SK-N-SH treated with all-trans-retinoic acid at 6 μM for 48 hours (cell line): ENCODE measurements around the gene STK33.

Source experiments
- ATAC-seq: fragments of 200-7000 bp; cut with Tn5 transposase; 3 replicates; pipeline ENCODE4 v1.9.1; 2020; ENCODE audit warnings: mild to moderate bottlenecking, moderate library complexity
- ARNTL ChIP-seq: fragments of 450-650 bp; formaldehyde crosslinking; IDR thresholded peaks from 2 replicates; pipeline ENCODE4 v1.5.0; 2020; ENCODE audit warnings: low read depth, mild to moderate bottlenecking, moderate library complexity, borderline replicate concordance
- BACH2 ChIP-seq: fragments of 250-450 bp; sonication (Bioruptor Pico); IDR thresholded peaks from 2 replicates; pipeline ENCODE4 v1.9.0; 2021; ENCODE audit warnings: mild to moderate bottlenecking, borderline replicate concordance
- CSDC2 ChIP-seq: fragments of 250-450 bp; sonication (Bioruptor Pico); IDR thresholded peaks from 2 replicates; pipeline ENCODE4 v1.5.0; 2020; ENCODE audit warnings: mild to moderate bottlenecking, moderate library complexity
- CSRNP3 ChIP-seq: fragments of 250-450 bp; sonication (Bioruptor Pico); IDR thresholded peaks from 2 replicates; pipeline ENCODE4 v1.5.1; 2021; ENCODE audit warnings: mild to moderate bottlenecking, moderate library complexity
- ESRRG ChIP-seq: fragments of 250-450 bp; sonication (Bioruptor Pico); IDR thresholded peaks from 2 replicates; pipeline ENCODE4 v1.6.1; 2021; ENCODE audit warnings: mild to moderate bottlenecking
- ISL1 ChIP-seq: fragments of 250-450 bp; sonication (Bioruptor Pico); IDR thresholded peaks from 2 replicates; pipeline ENCODE4 v2.1.2; 2022; ENCODE audit warnings: mild to moderate bottlenecking, moderate library complexity
- OSR1 ChIP-seq: fragments of 250-450 bp; sonication (Bioruptor Pico); IDR thresholded peaks from 2 replicates; pipeline ENCODE4 v1.8.0; 2022; ENCODE audit warnings: moderate library complexity, mild to moderate bottlenecking, inconsistent platforms
- PATZ1 ChIP-seq: fragments of 250-450 bp; sonication (Bioruptor Pico); IDR thresholded peaks from 2 replicates; pipeline ENCODE4 v1.8.0; 2020; ENCODE audit warnings: mild to moderate bottlenecking, moderate library complexity, borderline replicate concordance
- POU6F1 ChIP-seq: fragments of 250-450 bp; sonication (Bioruptor Pico); IDR thresholded peaks from 2 replicates; pipeline ENCODE4 v1.8.0; 2021; ENCODE audit warnings: low read depth, mild to moderate bottlenecking, moderate library complexity, borderline replicate concordance
- RARB ChIP-seq: fragments of 250-450 bp; sonication (Bioruptor Pico); IDR thresholded peaks from 2 replicates; pipeline ENCODE4 v1.8.0; 2021; ENCODE audit warnings: mild to moderate bottlenecking, moderate library complexity
- SNAI2 ChIP-seq: fragments of 250-450 bp; sonication (Bioruptor Pico); IDR thresholded peaks from 2 replicates; pipeline ENCODE4 v1.5.0; 2020; ENCODE audit warnings: mild to moderate bottlenecking, moderate library complexity
- TCF4 ChIP-seq: fragments of 250-450 bp; sonication (Bioruptor Pico); IDR thresholded peaks from 2 replicates; pipeline ENCODE4 v1.8.0; 2021; ENCODE audit warnings: mild to moderate bottlenecking, moderate library complexity, borderline replicate concordance
- TSHZ2 ChIP-seq: fragments of 250-450 bp; sonication (Bioruptor Pico); IDR thresholded peaks from 2 replicates; pipeline ENCODE4 v1.5.0; 2020; ENCODE audit warnings: mild to moderate bottlenecking, moderate library complexity
- ZC3H10 ChIP-seq: fragments of 250-450 bp; sonication (Bioruptor Pico); IDR thresholded peaks from 2 replicates; pipeline ENCODE4 v1.5.1; 2021; ENCODE audit warnings: mild to moderate bottlenecking, moderate library complexity
- ZFP3 ChIP-seq: fragments of 250-450 bp; sonication (Bioruptor Pico); IDR thresholded peaks from 2 replicates; pipeline ENCODE4 v1.5.0; 2020; ENCODE audit warnings: mild to moderate bottlenecking, moderate library complexity
- ZFP30 ChIP-seq: fragments of 450-650 bp; formaldehyde crosslinking; IDR thresholded peaks from 2 replicates; pipeline ENCODE4 v1.5.0; 2022; ENCODE audit warnings: mild to moderate bottlenecking, moderate library complexity
- ZNF565 ChIP-seq: fragments of 450-650 bp; formaldehyde crosslinking; conservative IDR thresholded peaks from 2 replicates; pipeline ENCODE4 v1.5.0; 2020; ENCODE audit warnings: low read depth, mild to moderate bottlenecking, moderate library complexity
- ZNF70 ChIP-seq: fragments of 450-650 bp; formaldehyde crosslinking; IDR thresholded peaks from 2 replicates; pipeline ENCODE4 v1.5.0; 2020; ENCODE audit warnings: mild to moderate bottlenecking, moderate library complexity
- ZNF8 ChIP-seq: fragments of 450-650 bp; formaldehyde crosslinking; IDR thresholded peaks from 2 replicates; pipeline ENCODE4 v1.5.0; 2020; ENCODE audit warnings: mild to moderate bottlenecking, moderate library complexity

Gene STK33

GRCh38 chr11:8527939-8528338 is 66.1 kb downstream of the STK33 start:
- TF ChIP-seq ZFP3 (CRISPR knock-in tag) (no peak), TSHZ2 (CRISPR knock-in tag) (no peak), ZC3H10 (CRISPR knock-in tag) (no peak), PATZ1 (CRISPR knock-in tag) (no peak), CSRNP3 (CRISPR knock-in tag) (no peak), ZNF70 (CRISPR knock-in tag) (no peak), ARNTL (CRISPR knock-in tag) (no peak), TCF4 (CRISPR knock-in tag) (no peak), ZFP30 (CRISPR knock-in tag) (no peak), CSDC2 (CRISPR knock-in tag) (no peak), OSR1 (CRISPR knock-in tag) (no peak)

GRCh38 chr11:8523396-8523795 is 70.6 kb downstream of the STK33 start:
- no peak for ATAC-seq
- TF ChIP-seq POU6F1 (CRISPR knock-in tag) (no peak), TCF4 (CRISPR knock-in tag) (no peak), SNAI2 (CRISPR knock-in tag) (no peak), ZFP3 (CRISPR knock-in tag) (no peak), RARB (no peak), ZNF8 (no peak), ARNTL (CRISPR knock-in tag) (no peak), ZC3H10 (CRISPR knock-in tag) (no peak), BACH2 (CRISPR knock-in tag) (no peak), ZNF565 (CRISPR knock-in tag) (no peak), OSR1 (CRISPR knock-in tag) (no peak), CSDC2 (CRISPR knock-in tag) (no peak)

More at GRCh38 chr11:8527939-8528338, 66.1 kb downstream of the STK33 start:
- ATAC-seq, result no peak

GRCh38 chr11:8512547-8512946 is 81.5 kb downstream of the STK33 start:
- no peak for ATAC-seq
- TF ChIP-seq CSDC2 (CRISPR knock-in tag), result no peak
- no peak for TF ChIP-seq POU6F1 (CRISPR knock-in tag)
- no peak for TF ChIP-seq ZC3H10 (CRISPR knock-in tag)
- no peak for TF ChIP-seq RARB
- TF ChIP-seq SNAI2 (CRISPR knock-in tag), result no peak
- no peak for TF ChIP-seq BACH2 (CRISPR knock-in tag)
- TF ChIP-seq OSR1 (CRISPR knock-in tag), result no peak
- TF ChIP-seq ARNTL (CRISPR knock-in tag), result no peak
- no peak for TF ChIP-seq ISL1 (CRISPR knock-in tag)
- no peak for TF ChIP-seq TSHZ2 (CRISPR knock-in tag)
- no peak for TF ChIP-seq ZNF565 (CRISPR knock-in tag)
- no peak for TF ChIP-seq TCF4 (CRISPR knock-in tag)
- TF ChIP-seq PATZ1 (CRISPR knock-in tag), result no peak
- no peak for TF ChIP-seq CSRNP3 (CRISPR knock-in tag)
- no peak for TF ChIP-seq ZFP3 (CRISPR knock-in tag)
- no peak for TF ChIP-seq ESRRG (CRISPR knock-in tag)
- no peak for TF ChIP-seq ZNF70 (CRISPR knock-in tag)
